Activated CD8-positive, alpha-beta memory T cell treated with anti-CD3 and anti-CD28 coated beads, Interleukin-2, amount 50 U/mL, for 24 hours (primary cell): Measurements from ENCODE around the gene MC1R.
"Not testable (repeated sequence)": the region's sequence is repeated elsewhere in the genome, so short reads cannot be mapped to it uniquely, and the experiment has no call there.

Experiments used
- DNase-seq: peaks from one replicate; pipeline ENCODE4 v3.0.0-alpha.2; 2020; ENCODE audit errors: extremely low read depth

Gene MC1R

GRCh38 chr16:89958596-89958995 is 39.9 kb downstream of the MC1R start:
- no peak for DNase-seq

GRCh38 chr16:89960966-89961365 is 42.3 kb downstream of the MC1R start:
- no peak for DNase-seq

- no peak for DNase-seq
Measured at GRCh38 chr16:89961920-89962319, 43.3 kb downstream of the MC1R start.

GRCh38 chr16:89962754-89963498 is 44.3 kb downstream of the MC1R start:
- no peak for DNase-seq

- DNase-seq = no peak
Measured at GRCh38 chr16:89964201-89964600, 45.5 kb downstream of the MC1R start.

- no peak for DNase-seq
Measured at GRCh38 chr16:89965447-89966225, 47.0 kb downstream of the MC1R start.

- no peak for DNase-seq
Measured at GRCh38 chr16:89966756-89967155, 48.1 kb downstream of the MC1R start.

- not testable (repeated sequence) for DNase-seq
Measured at GRCh38 chr16:89967436-89967835, 48.8 kb downstream of the MC1R start.

GRCh38 chr16:89968074-89968473 is 49.4 kb downstream of the MC1R start:
- not testable (repeated sequence) for DNase-seq

- no peak for DNase-seq
Measured at GRCh38 chr16:89969741-89970410, 51.2 kb downstream of the MC1R start.
